Measurements from ENCODE around the gene PHF13.
A peak's percentile ranks its signal among the peaks of the same experiment; 100 is the strongest.
"Not testable (repeated sequence)": the region's sequence is repeated elsewhere in the genome, so short reads cannot be mapped to it uniquely, and the experiment has no call there.

Gene PHF13

GRCh38 chr1:6587261-6588005 lies 26.1 kb upstream of the PHF13 start:
- no peak for DNase-seq

GRCh38 chr1:6588128-6588892 lies 25.2 kb upstream of the PHF13 start:
- no peak for DNase-seq

DNA sequence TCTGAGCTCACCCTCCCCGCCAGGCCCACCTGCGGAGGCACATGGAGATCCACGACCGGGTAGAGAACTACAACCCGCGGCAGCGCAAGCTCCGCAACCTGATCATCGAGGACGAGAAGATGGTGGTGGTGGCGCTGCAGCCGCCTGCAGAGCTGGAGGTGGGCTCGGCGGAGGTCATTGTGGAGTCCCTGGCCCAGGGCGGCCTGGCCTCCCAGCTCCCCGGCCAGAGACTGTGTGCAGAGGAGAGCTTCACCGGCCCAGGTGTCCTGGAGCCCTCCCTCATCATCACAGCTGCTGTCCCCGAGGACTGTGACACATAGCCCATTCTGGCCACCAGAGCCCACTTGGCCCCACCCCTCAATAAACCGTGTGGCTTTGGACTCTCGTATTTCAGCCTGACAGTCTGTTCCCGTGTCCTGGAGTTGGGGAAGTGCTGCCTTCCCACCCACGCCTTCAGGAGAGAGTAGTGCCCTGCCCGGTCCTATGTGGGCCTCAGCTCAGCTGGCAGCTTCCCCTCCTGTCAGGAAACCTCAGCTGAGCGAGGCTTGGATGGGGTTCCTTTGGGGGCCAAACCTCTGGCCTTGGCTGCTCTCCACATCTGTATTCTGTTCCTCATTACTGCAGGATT lies 24.5 kb upstream of the PHF13 start:
- peak; percentile 77 for DNase-seq

DNA sequence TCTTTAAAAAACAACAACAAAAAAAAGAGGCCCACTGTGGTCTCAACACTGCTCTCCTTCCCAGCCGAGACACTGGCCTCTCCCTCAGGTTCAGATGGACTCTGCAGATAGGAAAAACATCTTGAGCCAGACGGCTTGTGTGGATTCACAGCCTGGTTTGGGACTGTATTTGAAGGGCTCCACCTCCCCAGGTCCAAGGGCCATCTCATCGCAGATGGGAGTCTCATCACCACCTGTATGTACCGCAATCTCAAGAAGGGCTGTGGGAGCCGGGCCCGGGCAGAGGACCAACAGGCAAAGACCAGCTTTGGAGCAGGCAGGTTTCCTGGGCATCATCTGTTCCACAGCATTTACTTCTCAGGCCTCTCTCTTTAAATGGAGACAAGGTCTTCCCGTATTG lies 23.5 kb upstream of the PHF13 start:
- DNase-seq: no peak

DNA sequence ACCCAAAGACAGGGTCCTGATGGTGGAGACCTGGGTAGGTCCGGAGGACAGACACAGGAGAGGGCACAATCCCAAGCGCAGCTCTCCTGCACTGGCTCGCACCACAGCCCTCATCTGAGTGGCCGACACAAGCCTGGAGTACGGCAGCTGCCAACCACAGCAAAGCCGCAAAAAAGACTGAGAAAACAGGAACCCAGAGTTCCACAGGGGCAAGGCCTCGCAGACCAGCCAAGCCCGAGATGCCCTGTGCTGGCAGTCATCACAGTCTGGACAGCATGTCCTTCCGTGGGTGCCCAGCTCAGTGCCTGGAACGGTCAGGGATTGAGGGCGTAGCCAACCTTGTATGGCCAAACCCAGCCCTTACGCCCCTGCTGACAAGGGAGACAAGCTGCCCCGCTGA lies 22.3 kb upstream of the PHF13 start:
- DNase-seq: peak; percentile 82

DNA sequence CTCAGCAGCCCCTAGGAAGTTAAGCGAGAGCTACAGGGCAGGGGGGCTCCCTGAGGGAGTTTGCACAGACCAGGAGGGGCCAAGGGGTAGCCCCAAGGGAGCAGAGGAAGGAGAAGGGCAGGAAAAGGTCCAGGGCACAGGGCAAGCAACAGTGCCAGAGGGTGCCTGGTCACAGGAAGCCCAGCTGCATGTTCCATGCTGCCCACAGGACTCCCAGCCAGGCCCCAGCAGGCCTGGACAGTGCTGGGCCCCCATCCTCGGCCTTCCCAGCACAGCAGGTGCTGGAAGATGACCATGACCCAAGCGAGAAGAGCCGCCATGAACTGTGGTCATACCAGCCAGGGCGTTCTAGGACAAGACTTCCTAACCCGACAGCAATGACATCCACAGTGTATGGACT lies 21.9 kb upstream of the PHF13 start:
- no peak for DNase-seq

DNA sequence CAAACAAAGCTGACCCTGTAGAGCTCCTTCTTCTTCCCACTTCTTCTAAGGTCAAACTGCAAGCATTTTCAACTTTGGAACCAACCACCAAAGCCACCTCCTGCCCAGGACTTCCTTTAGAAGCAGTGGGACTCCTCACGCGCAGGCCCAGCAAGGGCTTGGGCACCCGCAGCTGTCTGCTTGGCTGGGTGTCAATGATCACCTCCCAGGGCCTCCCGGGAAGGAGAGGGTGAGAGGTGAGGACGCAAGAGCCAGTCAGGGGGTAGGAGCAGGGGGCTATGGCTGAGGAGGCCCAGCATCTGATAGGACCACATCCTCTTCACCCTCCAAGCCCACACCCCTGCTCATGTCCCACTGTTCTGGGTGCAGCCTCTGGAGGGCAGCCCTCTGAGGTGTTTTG lies 21.1 kb upstream of the PHF13 start:
- peak; percentile 38 for DNase-seq

DNA sequence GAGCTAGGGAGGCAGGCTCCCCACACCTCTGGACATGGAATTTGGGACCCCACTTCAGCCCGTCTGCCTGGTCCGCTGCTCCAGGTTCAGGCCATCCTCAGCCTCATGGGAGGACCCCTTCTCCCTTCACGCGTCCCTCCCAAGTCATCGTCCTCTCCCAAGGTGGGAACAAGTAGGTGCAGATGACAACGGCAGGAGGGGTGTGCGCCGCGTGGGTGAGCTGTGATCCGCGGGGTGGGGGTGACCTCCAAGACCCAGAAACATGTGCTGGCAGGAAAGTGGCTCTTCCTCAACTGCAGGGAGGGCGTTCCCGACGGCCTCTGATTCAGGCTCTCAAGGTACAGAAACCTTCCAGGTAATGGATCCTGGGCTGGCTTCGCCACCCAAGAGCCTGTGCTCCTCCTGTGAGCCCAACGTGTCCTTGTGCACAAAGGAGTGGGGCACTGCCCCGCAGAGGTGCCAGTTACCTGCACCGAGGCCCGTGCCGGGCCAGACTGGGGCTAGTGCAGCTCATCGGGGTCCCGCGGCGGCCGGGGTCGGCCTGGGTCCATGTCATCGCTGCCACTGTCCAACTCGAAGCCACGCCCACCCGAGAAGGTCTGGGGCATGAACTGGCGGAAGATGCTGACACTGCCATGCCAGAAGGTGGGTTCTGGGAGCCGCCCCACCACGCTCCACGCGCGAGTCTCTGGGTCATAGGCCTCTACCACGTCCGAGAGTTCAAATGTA lies 20.5 kb upstream of the PHF13 start:
- no peak for DNase-seq

- no peak for DNase-seq
These were observed 19.7 kb upstream of the PHF13 start for GRCh38 chr1:6593810-6594209.

GRCh38 chr1:6594977-6595740 lies 18.4 kb upstream of the PHF13 start:
- DNase-seq: no peak

- no peak for DNase-seq
These were observed 17.2 kb upstream of the PHF13 start for GRCh38 chr1:6596351-6596750.

DNA sequence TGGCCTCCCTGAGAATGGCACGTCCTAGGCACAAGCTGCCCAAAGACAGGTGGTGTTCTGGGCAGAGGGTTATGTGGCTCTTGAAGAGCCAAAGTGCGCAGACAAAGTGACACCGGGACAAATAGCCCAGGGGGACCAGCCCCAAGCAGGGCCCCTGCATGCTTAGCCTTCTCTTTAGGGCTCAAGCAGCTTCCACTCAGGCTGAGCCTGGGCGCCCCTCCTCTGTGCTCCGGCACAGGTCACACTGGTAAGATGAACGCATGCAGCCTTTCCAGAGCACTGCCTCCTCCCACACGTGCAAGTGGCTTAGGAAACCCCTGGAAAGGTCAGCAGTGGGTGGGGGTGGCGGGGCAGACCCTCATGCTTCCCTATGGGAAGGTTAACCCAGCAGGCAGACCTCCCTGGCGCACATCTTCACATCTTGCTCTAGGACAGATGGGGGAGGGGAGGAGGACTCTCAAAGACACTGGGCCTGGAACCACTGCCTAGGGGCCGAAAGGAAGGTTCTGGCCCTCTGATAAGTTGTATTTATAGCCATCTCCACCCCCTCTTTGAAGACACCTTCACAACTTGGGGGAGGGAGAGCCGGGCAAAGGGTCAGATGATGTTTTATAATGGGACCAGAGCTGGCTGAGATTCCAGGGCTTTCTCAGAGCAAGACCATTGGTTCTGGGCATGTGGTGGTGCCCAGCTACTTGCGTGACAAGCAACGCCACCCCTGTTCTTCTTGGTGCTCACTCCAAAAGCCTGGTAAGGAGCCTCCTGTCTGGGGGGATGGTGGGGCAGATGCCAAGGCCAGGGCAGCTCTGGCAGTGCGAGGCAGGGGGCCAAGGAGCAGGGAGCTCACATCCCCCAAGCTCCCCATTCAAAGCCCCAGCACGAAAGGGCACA lies 16.4 kb upstream of the PHF13 start:
- no peak for DNase-seq

GRCh38 chr1:6597777-6598131 lies 15.8 kb upstream of the PHF13 start:
- no peak for DNase-seq

- peak; percentile 78 for DNase-seq
These were observed 14.2 kb upstream of the PHF13 start for GRCh38 chr1:6599141-6599975.

DNA sequence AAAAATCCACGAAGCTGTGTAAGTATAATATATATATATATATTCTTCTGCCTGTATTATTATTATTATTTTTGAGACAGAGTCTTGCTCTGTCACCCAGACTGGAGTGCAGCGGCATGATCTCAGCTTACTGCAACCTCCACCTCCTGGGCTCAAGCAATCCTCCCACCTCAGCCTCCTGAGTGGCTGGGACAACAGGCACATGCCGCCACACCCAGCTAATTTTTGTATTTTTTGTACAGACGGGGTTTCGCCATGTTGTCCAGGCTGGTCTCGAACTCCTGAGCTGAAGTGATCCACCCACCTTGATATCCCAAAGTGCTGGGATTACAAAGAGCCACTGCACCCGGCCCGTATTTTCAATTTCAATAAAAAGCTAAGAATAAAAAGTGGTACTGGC lies 13.5 kb upstream of the PHF13 start:
- not testable (repeated sequence) for DNase-seq

DNA sequence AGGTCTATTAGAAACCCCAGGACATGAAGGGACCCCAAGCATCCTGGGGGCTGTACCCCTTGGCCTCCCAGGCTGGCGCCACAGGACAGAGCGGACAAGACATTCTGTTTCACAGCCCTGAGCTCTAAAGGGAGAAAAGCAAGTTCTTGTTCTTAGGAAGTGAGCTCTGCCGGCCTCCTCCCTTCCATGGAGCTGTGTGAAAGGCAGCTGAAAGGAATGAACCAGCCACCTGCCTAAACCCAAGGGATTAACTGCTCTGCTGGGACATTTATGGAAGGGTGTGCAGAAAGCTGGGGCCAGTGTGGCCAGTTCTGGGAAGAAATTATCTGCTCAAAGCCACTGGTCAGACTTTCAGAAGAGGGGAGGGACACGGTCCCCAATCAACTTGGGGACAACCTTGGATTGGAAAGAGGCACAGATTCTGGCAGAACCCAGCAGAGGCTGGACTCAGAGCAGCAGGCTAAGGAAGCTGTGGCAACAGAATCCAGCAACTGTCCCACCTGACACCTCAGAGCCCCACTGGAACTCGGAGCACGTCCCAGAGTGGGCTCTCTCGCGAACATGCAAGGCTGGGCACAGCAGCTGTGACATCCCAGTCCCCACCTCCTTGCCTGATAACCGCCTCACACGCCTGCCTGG lies 13.0 kb upstream of the PHF13 start:
- no peak for DNase-seq

- peak; percentile 43 for DNase-seq
These were observed 12.2 kb upstream of the PHF13 start for GRCh38 chr1:6601049-6601922.

GRCh38 chr1:6601923-6602668 lies 11.4 kb upstream of the PHF13 start:
- no peak for DNase-seq

Measured in MV-4-11 (cell line).